ENCODE results near the gene IFNAR2. TPM values are rescaled to one million over a fixed set of nuclear protein-coding genes. Genes with fewer than 3 reads are reported as not detected.

The IFNAR2 gene
- total RNA-seq, 2 donors from 2014 or later: 40.5 to 48.1 TPM

DNA sequence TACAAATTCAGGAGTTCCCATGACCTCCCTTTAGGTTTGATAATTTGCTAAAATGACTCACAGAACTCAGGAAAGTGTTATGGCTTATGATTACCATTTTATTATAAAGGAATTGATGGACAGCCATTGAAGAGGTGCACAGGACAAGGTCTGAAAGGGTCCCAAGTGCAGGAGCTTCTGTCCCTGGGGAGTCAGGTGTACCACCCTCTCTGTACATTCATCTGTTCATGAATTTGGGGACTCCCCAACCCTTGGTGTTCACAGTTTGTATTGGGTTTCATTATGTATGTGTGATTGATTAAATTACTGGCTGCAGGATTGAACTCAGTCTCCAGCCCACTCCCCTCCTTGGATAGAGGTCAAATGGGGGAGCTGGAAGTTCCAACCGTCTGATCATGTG lies 25.7 kb downstream of the IFNAR2 start:
- DNase-seq: no peak
- ATAC-seq: no peak
- no peaks in the 10 kb centered on the region for H3K9me3 ChIP-seq (ENCODE audit: control insufficient read depth, low read length, poor library complexity, severe bottlenecking)
- H3K4me3 Mint-ChIP-seq: no peak overlapping the region
- peak overlapping the region; percentile 62 for H3K27ac Mint-ChIP-seq
- H3K36me3 Mint-ChIP-seq (ENCODE audit: low read depth): peaks cover 14% of the 10 kb centered on the region
- no peaks in the 10 kb centered on the region for H3K27me3 Mint-ChIP-seq
- H3K4me1 Mint-ChIP-seq: peaks cover 33% of the 10 kb centered on the region

DNA sequence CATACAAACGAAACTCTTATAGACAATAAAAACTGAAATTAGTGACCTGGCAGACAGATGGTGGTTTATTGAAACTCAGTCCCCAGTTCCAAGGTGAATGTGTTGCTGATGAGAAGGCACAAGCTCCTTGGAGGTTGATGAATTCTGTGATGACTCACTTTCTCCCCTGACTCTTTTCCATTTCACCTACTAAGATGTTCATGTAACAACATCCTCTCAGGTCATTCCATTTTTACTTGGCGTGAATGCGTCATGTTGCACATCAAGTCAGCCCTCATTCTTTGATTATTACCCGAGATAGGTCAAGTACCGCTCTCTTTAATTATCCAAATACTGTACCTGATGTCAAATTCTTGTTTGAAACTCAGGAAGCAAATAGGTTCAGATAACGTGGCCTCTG lies 26.3 kb downstream of the IFNAR2 start:
- no peak overlapping the region for H3K4me3 Mint-ChIP-seq
- H3K36me3 Mint-ChIP-seq (ENCODE audit: low read depth): peaks cover 11% of the 10 kb centered on the region
- H3K27me3 Mint-ChIP-seq: no peaks in the 10 kb centered on the region
- DNase-seq (no peak), ATAC-seq (no peak)
- H3K27ac Mint-ChIP-seq: peak overlapping the region; percentile 62
- peaks cover 27% of the 10 kb centered on the region for H3K4me1 Mint-ChIP-seq
- no peaks in the 10 kb centered on the region for H3K9me3 ChIP-seq (ENCODE audit: control insufficient read depth, low read length, poor library complexity, severe bottlenecking)

DNA sequence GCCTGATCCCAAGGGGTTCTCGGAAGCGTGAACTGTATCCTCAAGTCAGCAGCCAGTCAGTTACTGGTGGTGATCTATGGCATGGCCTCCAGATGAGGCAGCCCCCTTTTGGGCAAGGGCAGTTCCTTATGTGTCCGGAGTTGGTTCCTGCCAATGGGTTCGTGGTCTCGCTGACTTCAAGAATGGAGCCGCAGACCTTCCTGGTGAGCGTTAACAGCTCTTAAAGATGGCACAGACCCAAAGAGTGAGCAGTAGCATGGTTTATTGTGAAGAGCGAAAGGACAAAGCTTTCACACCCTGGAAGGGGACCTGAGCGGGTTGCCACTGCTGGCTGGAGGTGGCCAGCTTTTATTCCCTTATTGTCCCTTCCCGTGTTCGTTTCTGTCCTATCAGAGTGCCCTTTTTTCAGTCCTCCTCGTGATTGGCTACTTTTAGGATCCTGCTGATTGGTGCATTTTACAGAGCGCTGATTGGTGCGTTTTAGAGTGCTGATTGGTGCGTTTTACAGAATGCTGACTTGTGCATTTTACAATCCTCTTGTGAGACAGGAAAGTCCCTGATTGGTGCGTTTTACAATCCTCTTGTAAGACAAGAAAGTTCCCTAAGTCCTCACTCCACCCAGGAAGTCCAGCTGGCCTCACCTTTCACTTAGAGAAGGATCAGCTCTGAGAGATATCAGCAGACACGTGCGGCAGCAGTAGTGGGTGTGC lies 27.5 kb downstream of the IFNAR2 start:
- no peaks in the 10 kb centered on the region for H3K9me3 ChIP-seq (ENCODE audit: control insufficient read depth, low read length, poor library complexity, severe bottlenecking)
- DNase-seq (no peak), ATAC-seq (no peak)
- H3K4me3 Mint-ChIP-seq: no peak overlapping the region
- no peak overlapping the region for H3K27ac Mint-ChIP-seq
- H3K36me3 Mint-ChIP-seq (ENCODE audit: low read depth): peaks cover 8% of the 10 kb centered on the region
- H3K4me1 Mint-ChIP-seq: peaks cover 29% of the 10 kb centered on the region
- no peaks in the 10 kb centered on the region for H3K27me3 Mint-ChIP-seq

DNA sequence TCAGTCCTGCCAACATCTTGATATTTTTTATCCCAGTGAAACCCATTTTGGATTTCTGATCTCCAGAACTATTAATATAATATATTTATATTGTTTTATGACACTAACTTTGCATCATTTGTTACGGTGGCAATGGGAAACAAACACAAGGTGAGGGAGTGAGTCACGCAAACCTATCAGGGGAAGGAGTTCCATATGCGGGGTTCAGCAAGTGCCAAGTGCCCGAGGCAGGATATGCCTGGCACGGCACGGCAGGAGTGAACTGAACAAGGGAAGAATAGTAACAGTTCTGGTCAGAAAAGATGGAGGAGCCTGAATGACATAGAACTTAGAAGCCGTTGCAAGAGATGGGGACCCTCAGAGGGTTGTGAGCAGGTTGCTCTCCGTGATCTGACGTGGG lies 28.7 kb downstream of the IFNAR2 start:
- no peak for ATAC-seq
- Mint-ChIP-seq H3K4me3 (no peak overlapping the region), H3K27me3 (no peaks in the 10 kb centered on the region), H3K27ac (peak overlapping the region; percentile 57), H3K4me1 (peaks cover 29% of the 10 kb centered on the region), H3K36me3 (ENCODE audit: low read depth) (peaks cover 4% of the 10 kb centered on the region)
- H3K9me3 ChIP-seq (ENCODE audit: control insufficient read depth, low read length, poor library complexity, severe bottlenecking): no peaks in the 10 kb centered on the region
- DNase-seq: no peak

DNA sequence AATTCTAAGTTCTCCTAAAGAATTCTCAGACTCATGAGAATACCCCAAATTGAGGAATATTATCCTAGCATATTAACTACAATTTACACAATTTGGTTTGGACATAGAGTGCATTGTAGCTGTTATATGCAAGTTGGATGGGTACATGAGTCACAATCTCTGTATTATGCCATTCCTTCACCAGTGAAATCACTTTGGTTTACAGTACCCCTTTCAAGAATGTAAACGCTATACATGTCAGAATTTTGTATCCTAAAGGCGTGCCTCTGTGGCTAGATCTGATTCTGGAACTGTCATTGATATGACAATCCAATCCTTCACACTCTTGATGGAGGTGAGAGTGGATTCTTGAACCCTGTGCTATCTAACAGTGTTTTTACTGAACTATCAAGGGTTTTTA lies 29.7 kb downstream of the IFNAR2 start:
- H3K27me3 Mint-ChIP-seq: no peaks in the 10 kb centered on the region
- peaks cover 32% of the 10 kb centered on the region for H3K4me1 Mint-ChIP-seq
- no peaks in the 10 kb centered on the region for H3K9me3 ChIP-seq (ENCODE audit: control insufficient read depth, low read length, poor library complexity, severe bottlenecking)
- ATAC-seq (no peak), DNase-seq (no peak)
- H3K27ac Mint-ChIP-seq: peak overlapping the region; percentile 63
- H3K4me3 Mint-ChIP-seq: peak overlapping the region; percentile 33
- H3K36me3 Mint-ChIP-seq (ENCODE audit: low read depth): peaks cover 4% of the 10 kb centered on the region

DNA sequence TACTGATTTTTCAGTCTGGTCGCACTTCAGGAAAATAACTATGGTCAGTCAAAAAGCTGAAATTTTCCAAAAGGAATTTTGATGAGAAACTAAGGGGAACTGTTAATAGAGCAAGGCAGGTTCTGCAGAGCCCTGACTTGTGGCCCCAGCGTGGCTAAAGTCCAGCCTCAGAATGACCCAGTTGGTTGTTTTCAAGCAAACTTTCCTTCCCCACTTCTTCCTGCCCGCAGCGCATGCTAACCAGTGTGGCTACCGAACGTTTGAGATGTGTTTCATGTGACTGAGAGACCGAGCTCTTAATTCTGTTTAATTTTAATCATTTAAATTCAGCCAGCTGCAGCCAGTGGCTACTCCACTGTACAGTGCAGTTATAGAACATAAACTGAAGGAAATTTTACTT lies 30.3 kb downstream of the IFNAR2 start:
- Mint-ChIP-seq H3K27ac (peak overlapping the region; percentile 63), H3K27me3 (no peaks in the 10 kb centered on the region), H3K4me3 (peak overlapping the region; percentile 33), H3K36me3 (ENCODE audit: low read depth) (peaks cover 4% of the 10 kb centered on the region), H3K4me1 (peaks cover 29% of the 10 kb centered on the region)
- no peaks in the 10 kb centered on the region for H3K9me3 ChIP-seq (ENCODE audit: control insufficient read depth, low read length, poor library complexity, severe bottlenecking)
- DNase-seq (no peak), ATAC-seq (peak; percentile 44)

DNA sequence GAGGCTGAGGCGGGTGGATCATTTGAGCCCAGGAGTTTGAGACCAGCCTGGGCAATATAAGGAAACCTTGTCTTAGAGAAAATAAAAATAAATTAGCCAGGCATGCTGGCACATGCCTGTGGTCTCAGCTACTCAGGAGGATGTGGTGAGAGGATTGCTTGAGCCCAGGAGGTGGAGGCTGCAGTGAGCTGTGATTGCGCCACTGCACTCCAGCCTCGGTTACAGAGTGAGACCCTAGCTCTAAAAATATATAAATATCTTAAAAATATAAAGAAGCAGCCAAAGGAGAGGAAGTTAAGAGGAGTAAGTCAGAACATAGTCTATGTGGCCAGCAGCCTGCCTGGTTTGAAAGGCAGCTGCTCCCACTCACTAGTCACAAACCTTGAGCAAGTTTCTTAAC lies 31.9 kb downstream of the IFNAR2 start:
- H3K9me3 ChIP-seq (ENCODE audit: control insufficient read depth, low read length, poor library complexity, severe bottlenecking): no peaks in the 10 kb centered on the region
- Mint-ChIP-seq H3K27ac (peak overlapping the region; percentile 39), H3K4me3 (peak overlapping the region; percentile 56), H3K27me3 (no peaks in the 10 kb centered on the region), H3K4me1 (peaks cover 32% of the 10 kb centered on the region), H3K36me3 (ENCODE audit: low read depth) (peaks cover 7% of the 10 kb centered on the region)
- ATAC-seq (no peak), DNase-seq (no peak)

DNA sequence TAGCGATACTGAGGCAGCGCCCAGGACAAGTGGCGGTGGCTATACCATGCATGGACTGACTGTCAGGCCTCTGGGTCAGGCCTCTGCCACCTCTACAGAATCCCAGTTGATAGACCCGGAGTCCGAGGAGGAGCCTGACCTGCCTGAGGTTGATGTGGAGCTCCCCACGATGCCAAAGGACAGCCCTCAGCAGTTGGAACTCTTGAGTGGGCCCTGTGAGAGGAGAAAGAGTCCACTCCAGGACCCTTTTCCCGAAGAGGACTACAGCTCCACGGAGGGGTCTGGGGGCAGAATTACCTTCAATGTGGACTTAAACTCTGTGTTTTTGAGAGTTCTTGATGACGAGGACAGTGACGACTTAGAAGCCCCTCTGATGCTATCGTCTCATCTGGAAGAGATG lies 33.2 kb downstream of the IFNAR2 start:
- no peak for ATAC-seq
- peaks cover 41% of the 10 kb centered on the region for H3K4me1 Mint-ChIP-seq
- H3K27me3 Mint-ChIP-seq: no peaks in the 10 kb centered on the region
- no peak for DNase-seq
- peak overlapping the region; percentile 97 for H3K27ac Mint-ChIP-seq
- peaks cover 8% of the 10 kb centered on the region for H3K36me3 Mint-ChIP-seq (ENCODE audit: low read depth)
- H3K4me3 Mint-ChIP-seq: no peak overlapping the region
- no peaks in the 10 kb centered on the region for H3K9me3 ChIP-seq (ENCODE audit: control insufficient read depth, low read length, poor library complexity, severe bottlenecking)

DNA sequence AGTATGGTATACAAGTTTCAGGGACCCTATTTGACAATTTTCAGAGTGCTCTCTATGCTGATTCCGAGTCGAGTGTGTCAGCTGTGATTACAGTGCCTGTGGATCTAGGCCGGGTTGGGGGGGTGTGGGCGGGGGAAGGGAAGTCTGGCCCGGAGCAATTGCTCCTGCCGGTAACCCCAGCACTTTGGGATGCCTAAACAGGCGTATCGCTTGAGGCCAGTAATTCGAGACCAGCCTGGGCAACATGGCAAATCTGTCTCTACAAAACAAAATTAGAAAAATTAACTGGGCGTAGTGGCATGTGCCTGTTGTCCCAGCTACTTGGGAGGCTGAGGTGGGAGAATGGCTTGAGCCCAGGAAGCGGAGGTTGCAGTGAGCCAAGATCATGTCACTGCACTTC lies 34.8 kb downstream of the IFNAR2 start:
- no peak for ATAC-seq
- H3K27ac Mint-ChIP-seq: peak overlapping the region; percentile 97
- no peaks in the 10 kb centered on the region for H3K9me3 ChIP-seq (ENCODE audit: control insufficient read depth, low read length, poor library complexity, severe bottlenecking)
- H3K4me3 Mint-ChIP-seq: no peak overlapping the region
- no peak for DNase-seq
- peaks cover 46% of the 10 kb centered on the region for H3K4me1 Mint-ChIP-seq
- peaks cover 6% of the 10 kb centered on the region for H3K36me3 Mint-ChIP-seq (ENCODE audit: low read depth)
- no peaks in the 10 kb centered on the region for H3K27me3 Mint-ChIP-seq

DNA sequence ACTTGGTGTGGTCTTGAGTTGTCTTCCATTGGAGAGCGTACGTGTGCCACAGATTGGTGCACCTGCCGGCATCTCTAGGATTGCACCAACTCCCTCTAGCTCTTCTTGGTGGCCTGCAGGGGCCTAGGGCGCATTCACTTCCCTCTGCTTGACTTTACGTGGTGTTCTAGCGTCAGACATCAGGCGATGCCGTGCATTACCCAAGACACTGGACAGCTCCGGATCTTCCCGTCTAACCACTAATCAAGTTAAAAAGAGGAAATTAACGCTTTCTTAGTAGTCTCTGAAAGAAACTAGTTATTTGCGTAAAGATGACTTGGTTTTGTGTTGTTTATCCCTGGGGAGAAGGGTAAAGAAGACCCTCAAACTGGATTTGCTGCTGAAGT lies 35.9 kb downstream of the IFNAR2 start:
- H3K4me1 Mint-ChIP-seq: peaks cover 44% of the 10 kb centered on the region
- H3K36me3 Mint-ChIP-seq (ENCODE audit: low read depth): peaks cover 8% of the 10 kb centered on the region
- H3K27ac Mint-ChIP-seq: peak overlapping the region; percentile 97
- H3K4me3 Mint-ChIP-seq: peak overlapping the region; percentile 98
- no peaks in the 10 kb centered on the region for H3K9me3 ChIP-seq (ENCODE audit: control insufficient read depth, low read length, poor library complexity, severe bottlenecking)
- peak; percentile 77 for ATAC-seq
- DNase-seq: peak in 1 of 3 donors; percentile 27
- no peaks in the 10 kb centered on the region for H3K27me3 Mint-ChIP-seq

DNA sequence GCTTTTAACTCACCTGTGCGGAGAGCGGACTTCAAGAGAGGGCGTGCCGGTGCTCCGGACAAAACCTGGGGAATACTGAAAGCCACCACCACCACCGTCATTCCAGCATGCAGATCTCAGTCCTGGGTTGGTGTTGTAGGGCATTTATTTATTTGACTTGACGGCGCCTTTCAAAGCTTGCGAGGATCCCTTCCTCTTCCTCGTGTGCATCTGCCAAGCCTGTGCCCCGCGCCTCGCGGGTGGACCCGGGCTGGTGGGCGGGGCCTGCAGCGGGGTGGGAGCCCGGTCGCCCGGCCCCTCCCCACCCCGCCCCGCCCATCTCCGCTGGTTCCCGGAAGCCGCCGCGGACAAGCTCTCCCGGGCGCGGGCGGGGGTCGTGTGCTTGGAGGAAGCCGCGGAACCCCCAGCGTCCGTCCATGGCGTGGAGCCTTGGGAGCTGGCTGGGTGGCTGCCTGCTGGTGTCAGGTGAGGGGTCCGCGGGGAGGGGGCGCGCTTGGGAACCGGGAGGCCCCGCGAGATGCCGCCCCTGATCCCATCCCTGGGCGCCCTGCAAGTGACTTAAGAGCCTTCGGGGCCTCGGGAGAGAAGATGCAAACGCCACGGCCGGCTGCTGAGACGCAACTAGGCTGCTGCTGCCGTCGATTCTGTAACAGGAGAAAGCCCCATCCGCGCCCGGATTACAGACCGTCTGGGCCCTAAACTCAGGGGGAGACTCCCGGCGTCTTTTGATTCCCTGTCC lies 36.5 kb downstream of the IFNAR2 start, which contains the start of gene IL10RB:
TSS of gene IL10RB (plus strand) at position 318 of the 739 bp plus-strand sequence. CDS start at position 417, 99 bp downstream.
- Mint-ChIP-seq H3K27ac (peak within 1 kb of the TSS; percentile 97), H3K27me3 (no peaks in the 10 kb centered on the region), H3K4me3 (peak within 1 kb of the TSS; percentile 98), H3K4me1 (peaks cover 44% of the 10 kb centered on the region), H3K36me3 (ENCODE audit: low read depth) (peaks cover 8% of the 10 kb centered on the region)
- H3K9me3 ChIP-seq (ENCODE audit: control insufficient read depth, low read length, poor library complexity, severe bottlenecking): no peaks in the 10 kb centered on the region
- DNase-seq (peak; percentile 54 to 79 (median 74)), ATAC-seq (peak; percentile 79)

DNA sequence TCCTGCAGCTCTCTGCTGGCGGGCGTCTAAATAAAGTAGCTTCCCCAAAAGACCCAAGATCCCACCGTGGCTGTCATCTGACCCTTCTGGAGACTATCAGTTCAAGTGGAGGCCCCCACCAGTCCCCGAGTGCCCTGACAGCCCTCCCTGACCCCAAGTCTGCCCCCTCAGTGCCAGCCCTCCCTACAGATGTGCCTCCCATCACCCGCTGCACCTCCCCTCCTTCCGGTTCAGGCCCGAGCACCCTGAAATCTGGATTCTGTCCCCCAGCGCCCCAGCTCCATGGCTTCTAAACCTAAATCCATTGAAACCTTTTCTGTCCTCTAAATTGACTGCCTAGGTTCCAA lies 37.0 kb downstream of the IFNAR2 start:
- Mint-ChIP-seq H3K4me3 (peak overlapping the region; percentile 98), H3K27me3 (no peaks in the 10 kb centered on the region), H3K27ac (peak overlapping the region; percentile 97), H3K4me1 (peaks cover 39% of the 10 kb centered on the region), H3K36me3 (ENCODE audit: low read depth) (peaks cover 8% of the 10 kb centered on the region)
- H3K9me3 ChIP-seq (ENCODE audit: control insufficient read depth, low read length, poor library complexity, severe bottlenecking): no peaks in the 10 kb centered on the region
- DNase-seq: peak in 1 of 3 donors; percentile 19
- ATAC-seq: peak; percentile 20

DNA sequence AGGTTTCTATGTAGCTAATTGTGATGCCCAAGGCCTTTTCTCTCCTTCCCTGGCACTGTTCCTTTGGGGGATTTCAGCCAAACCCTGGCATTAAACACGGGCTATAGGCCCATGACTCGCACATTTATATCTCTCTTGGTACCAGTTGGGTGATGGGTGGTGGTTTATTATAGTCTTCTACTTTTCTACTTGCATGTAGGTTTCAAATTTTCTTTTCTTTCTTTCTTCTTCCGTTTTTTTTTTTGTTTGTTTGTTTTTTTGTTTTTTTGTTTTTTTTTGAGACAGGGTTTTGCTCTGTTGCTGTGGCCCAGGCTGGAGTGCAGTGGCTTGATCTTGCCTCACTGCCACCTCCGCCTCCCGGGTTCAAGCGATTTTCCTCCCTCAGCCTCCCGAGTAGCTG lies 37.5 kb downstream of the IFNAR2 start:
- DNase-seq (no peak), ATAC-seq (no peak)
- Mint-ChIP-seq H3K4me1 (peaks cover 37% of the 10 kb centered on the region), H3K27me3 (no peaks in the 10 kb centered on the region), H3K27ac (peak overlapping the region; percentile 97), H3K36me3 (ENCODE audit: low read depth) (peaks cover 8% of the 10 kb centered on the region), H3K4me3 (peak overlapping the region; percentile 98)
- no peaks in the 10 kb centered on the region for H3K9me3 ChIP-seq (ENCODE audit: control insufficient read depth, low read length, poor library complexity, severe bottlenecking)

DNA sequence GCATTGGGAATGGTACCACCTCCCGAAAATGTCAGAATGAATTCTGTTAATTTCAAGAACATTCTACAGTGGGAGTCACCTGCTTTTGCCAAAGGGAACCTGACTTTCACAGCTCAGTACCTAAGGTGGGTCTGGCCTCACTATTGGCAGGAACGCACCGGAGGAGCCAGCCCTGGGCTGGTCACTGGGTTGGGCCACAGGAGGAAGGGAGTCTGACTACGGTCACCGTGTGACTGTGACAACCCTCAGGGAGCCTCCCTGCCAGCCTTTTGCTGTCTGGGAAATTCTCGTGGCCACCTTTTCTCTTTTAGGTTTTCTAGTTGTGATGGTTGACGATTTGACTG lies 38.6 kb downstream of the IFNAR2 start:
- no peak for ATAC-seq
- Mint-ChIP-seq H3K36me3 (ENCODE audit: low read depth) (peaks cover 8% of the 10 kb centered on the region), H3K27me3 (no peaks in the 10 kb centered on the region), H3K4me1 (peaks cover 41% of the 10 kb centered on the region), H3K4me3 (peak overlapping the region; percentile 98), H3K27ac (peak overlapping the region; percentile 97)
- DNase-seq: no peak
- no peaks in the 10 kb centered on the region for H3K9me3 ChIP-seq (ENCODE audit: control insufficient read depth, low read length, poor library complexity, severe bottlenecking)
